Sciatic nerve (tissue), 2 donors: ENCODE measurements around the gene KCNQ1. TPM values are rescaled to one million over a fixed set of nuclear protein-coding genes. Genes with fewer than 3 reads are reported as not detected.

Experiments used
- ATAC-seq: fragments of 200-7000 bp; cut with Tn5 transposase; one replicate; pipeline ENCODE4 v1.9.1; 2020; ENCODE audit warnings: mild to moderate bottlenecking, moderate library complexity
- DNase-seq: peaks from one replicate; pipeline ENCODE4 v3.0.0-alpha.2; 2020; ENCODE audit warnings: low spot score
- intact Hi-C: fragments of 100-400 bp; cut with DNase I; formaldehyde crosslinking; loops from one replicate; pipeline ENCODE4 v1.14.2; 2022
- total RNA-seq: library from RNA; stranded (reverse); fragmentation: NEBNext Ultra II Directional; extraction: Animal tissue kit (Norgen Biotek cat#: 25700); gene quantifications from one replicate; pipeline ENCODE4 v1.2.1, GENCODE V29; 2021
- donor health status: DM: no; HTN: no; CAD: no.
- donor health status: DM: no; HTN: no; CAD: no.

KCNQ1 gene
- total RNA-seq, 1 donor from 2014 or later: 6.2 TPM

DNA sequence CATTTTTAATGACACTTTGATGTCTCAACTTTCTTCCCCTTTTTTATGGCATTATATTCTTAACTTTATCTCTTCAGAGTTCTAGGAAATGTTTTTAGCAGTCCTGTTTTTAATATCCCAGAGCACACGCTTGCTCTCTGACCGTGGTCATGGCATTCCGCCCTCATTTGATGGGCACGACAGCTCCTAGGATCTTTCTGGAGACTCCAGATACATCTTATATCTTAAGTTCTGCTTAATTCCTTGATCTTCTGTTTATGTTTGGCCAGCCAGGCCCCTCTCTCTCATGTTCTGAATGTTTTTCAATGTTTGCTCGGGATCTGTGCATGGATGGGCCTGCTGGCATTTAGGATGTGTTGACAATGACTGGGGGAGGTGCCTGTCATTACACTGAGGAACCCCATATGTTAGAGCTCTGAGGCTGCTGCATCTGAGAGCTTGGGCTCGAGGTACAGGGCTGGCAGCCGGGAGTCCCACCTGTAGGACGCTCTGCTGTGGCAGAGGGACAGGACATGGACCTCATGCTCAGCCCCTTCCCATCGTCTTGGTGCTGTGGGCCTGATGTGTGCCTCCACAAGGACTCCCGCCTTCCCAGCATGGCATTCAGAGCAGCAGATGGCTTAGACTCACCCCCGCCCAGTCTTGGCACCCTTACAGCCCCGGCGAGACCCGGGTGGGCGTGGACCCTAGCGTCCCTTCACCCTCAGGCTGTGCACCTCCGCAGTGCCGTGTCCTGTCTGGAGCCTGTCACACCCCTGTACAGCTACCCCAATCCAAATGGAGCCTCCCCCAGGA, 365.8 kb downstream of the KCNQ1 start:
- ATAC-seq: no peak
- peak; percentile 57 for DNase-seq
- intact Hi-C loops: no loop called here

- DNase-seq (no peak), ATAC-seq (no peak)
- intact Hi-C loops: no loop called here
These were observed 366.6 kb downstream of the KCNQ1 start for GRCh38 chr11:2811206-2812091.

DNA sequence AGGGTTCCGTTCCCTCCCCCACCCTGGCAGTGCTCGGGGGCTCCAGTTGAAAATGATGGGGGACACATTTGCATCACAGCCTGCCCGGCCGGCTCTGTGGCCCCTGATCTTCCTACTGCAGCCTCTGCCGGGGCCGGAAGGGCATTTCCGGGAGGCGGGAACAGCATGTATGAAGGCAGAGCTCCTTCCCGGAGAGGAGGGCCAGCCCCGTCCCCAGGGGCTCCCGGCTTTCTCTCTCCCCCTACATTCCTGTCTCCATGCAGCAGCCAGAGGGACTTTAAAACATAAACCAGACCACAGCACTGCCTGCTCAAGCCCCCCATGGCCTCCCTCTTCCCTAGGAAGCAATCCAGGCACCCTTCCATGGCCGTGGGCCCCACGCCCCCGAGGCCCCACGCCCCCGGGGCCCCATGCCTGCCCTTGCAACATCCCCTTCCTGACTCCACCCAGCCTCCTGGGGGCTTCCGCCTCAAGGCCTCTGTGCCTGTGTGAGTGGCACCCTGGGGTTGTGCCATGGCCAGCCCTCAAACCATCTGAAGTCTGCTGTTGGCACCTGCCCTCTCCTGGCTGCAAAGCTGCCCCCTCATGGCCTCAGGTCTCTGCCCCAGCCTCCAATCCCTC, 367.7 kb downstream of the KCNQ1 start:
- intact Hi-C loops: no loop called here
- no peak for DNase-seq
- ATAC-seq: peak; percentile 69

DNA sequence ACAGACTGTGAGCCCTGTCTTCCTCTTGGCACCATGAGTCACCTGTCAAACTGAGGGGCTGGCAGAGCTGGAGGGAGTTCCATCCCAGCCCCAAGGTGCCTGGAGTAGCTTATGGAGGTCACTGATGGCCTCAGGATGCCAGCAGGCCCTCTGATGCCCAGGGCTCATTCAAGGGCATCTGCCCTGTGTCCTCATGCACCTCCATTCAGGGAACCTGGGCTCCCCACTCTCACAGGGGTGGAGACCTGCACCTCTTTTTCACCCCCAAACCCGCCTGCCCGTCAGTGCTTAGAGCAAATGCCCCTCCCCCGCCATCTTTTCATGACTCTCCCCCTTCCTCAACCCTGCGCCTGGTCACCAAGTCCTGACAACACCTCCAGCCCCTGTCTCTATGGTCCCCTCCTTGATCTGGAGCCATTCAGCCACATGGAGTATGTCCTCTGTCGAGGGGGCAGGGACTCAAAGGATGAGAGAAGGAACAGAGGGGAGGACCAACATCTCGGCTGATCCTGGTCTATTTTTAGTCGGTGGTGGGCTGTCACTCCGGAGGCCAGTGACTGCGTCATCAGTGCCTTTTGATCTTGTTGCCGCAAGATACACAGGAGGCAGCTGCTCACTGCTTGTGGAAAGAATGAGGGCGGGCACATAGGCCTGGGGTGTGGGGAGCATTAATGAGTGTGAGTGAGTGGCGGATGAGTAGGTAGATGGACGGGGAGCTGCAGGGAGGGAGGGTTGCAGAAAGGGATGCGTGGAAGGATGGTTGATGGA, 368.5 kb downstream of the KCNQ1 start:
- intact Hi-C loops: no loop called here
- DNase-seq (no peak), ATAC-seq (no peak)

DNA sequence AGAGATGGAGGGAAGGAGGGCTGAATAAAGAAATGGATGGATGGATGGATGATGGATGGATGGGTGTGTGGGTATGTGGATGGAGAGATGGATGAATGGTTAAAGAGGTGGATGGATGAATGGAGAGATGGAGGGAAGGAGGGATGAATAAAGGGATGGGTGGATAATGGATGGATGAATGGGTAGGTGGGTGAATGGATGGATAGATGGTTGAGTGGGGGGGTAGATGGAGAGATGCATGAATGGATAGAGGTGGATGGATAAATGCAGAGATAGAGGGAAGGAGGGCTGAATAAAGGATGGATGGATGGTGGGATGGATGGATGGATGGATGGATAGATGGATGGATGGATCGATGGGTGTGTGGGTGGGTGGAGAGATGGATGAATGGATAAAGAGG, 369.2 kb downstream of the KCNQ1 start:
- DNase-seq (no peak), ATAC-seq (no peak)
- intact Hi-C loops: no loop called here

GRCh38 chr11:2814751-2815150, 369.9 kb downstream of the KCNQ1 start:
- intact Hi-C loops: no loop called here
- no peak for DNase-seq
- no peak for ATAC-seq

GRCh38 chr11:2815762-2816496, 371.1 kb downstream of the KCNQ1 start:
- DNase-seq (no peak), ATAC-seq (no peak)
- intact Hi-C loops: no loop called here

- intact Hi-C loops: no loop called here
- no peak for DNase-seq
- no peak for ATAC-seq
These were observed 371.7 kb downstream of the KCNQ1 start for GRCh38 chr11:2816523-2816922.

DNA sequence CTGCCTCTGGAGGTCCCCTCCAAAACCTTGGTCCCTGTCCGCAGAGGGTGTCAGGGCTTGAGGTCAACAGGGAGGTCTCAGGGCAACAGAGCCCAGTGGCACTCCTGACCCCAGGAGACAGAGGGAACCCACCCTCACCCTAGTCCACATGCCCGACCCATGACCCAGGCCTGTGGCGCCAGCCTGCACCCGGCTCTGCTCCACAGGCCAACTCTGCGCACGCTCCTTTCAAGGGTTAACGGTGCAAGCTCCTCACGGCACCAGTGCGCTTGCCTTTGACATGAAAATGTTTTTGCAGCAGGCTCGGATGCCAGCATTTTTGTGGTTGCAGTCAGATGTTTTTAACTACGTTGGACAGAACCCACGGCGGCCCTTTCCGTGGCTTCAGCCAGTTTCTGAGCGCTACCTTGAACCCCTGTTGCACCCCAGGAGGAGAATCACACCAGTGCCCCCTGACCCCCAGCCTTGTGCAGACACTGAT, 372.2 kb downstream of the KCNQ1 start:
- DNase-seq: peak; percentile 81
- intact Hi-C loops: no loop called here
- peak; percentile 77 for ATAC-seq

DNA sequence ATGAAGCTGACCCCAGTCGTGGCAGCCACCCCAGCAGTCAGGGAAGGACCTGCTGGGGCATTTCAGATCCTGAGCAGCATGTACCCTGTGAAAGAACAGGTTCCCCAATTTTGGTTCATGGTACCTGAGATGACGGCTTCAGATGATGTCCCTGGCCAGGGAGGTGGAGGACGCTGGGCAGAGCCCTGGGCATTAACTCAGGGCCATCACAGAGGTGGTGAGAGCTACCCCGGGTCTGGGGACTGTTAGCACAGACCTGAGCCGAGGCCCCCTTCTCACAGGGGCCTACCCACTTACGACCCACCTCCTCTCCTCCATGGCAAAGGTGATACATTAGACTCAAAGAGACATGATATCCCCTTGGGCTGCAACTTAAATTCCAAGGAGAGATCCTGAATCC, 372.6 kb downstream of the KCNQ1 start:
- intact Hi-C loops: no loop called here
- DNase-seq: no peak
- no peak for ATAC-seq

GRCh38 chr11:2818021-2818420, 373.2 kb downstream of the KCNQ1 start:
- intact Hi-C loops: no loop called here
- DNase-seq (no peak), ATAC-seq (no peak)

DNA sequence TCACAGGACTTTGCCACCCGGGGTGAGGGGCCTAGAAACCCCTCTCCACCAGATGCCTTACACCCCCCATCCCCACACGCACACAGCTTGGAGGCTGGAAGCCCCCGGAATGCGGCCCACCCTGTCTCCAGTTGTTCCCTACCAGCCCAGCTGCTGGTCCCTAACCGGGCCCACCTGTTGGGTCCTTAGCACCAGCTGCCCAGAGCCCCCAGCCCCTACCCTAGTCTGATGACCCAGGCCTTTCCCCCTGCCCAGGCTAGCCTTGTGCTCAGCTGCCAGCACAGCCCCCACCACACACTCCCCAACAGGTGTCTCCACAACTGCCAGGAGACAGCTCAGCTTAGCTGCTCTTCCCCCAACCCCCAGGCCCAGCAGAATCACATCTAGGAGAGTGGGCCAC, 373.7 kb downstream of the KCNQ1 start:
- ATAC-seq (no peak), DNase-seq (no peak)
- intact Hi-C loops: no loop called here

- DNase-seq (no peak), ATAC-seq (no peak)
- intact Hi-C loops: no loop called here
These were observed 374.5 kb downstream of the KCNQ1 start for GRCh38 chr11:2819316-2819715.

- DNase-seq: no peak
- intact Hi-C loops: no loop called here
- no peak for ATAC-seq
These were observed 376.2 kb downstream of the KCNQ1 start for GRCh38 chr11:2820976-2821375.

GRCh38 chr11:2821891-2822290, 377.1 kb downstream of the KCNQ1 start:
- no peak for ATAC-seq
- intact Hi-C loops: no loop called here
- DNase-seq: no peak

GRCh38 chr11:2824851-2825250, 380.0 kb downstream of the KCNQ1 start:
- DNase-seq (no peak), ATAC-seq (peak; percentile 58)
- intact Hi-C loops: no loop called here

DNA sequence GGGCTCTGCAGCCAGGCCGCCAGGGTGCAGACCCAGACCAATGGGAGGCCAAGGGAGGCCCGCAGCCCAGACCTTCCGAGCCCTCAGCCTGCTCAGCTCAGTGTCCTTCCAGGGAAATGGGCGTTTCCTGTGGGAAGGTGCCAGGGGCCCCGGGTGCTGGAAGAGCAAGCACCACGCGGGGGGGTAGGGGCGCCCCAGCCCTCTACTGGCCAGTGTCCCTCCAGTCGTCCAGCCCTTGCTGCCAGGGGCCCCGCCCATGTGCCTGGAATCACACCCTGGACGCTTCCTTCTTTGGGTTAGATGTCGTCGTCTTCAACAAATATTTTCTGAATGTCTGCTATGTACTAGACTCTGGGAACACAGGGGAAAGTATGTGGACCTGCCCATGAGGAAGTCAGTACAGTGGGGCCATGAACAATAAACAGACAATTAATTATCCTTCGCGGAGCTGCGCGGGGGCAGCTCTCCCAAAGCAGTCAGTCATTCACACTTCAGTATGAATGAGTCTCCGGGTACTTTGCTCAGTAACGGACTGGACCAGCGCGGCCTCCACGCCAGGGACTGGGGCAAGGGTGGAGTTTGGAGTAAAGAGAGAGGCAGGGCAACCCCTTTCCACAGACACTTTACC, 380.6 kb downstream of the KCNQ1 start:
- intact Hi-C loops: no loop called here
- peak; percentile 84 for DNase-seq
- peak; percentile 83 for ATAC-seq
